DND-41 (cell line): ENCODE measurements around the gene MAP2K5.

ENCODE experiments used
- EZH2 ChIP-seq: IDR thresholded peaks from 3 replicates; pipeline ENCODE4 v1.6.1; 2012; ENCODE audit warnings: borderline replicate concordance, low read depth, mild to moderate bottlenecking, moderate library complexity, low read length, inconsistent platforms; ENCODE audit not compliant: severe bottlenecking
- TF ChIP-seq, protein P1 (sequence below): IDR thresholded peaks from 2 replicates; pipeline ENCODE4 v1.5.1; 2012; ENCODE audit warnings: borderline replicate concordance, low read length, moderate library complexity, mild to moderate bottlenecking; ENCODE audit not compliant: poor library complexity, severe bottlenecking; ENCODE audit errors: extremely low read depth

DNA sequence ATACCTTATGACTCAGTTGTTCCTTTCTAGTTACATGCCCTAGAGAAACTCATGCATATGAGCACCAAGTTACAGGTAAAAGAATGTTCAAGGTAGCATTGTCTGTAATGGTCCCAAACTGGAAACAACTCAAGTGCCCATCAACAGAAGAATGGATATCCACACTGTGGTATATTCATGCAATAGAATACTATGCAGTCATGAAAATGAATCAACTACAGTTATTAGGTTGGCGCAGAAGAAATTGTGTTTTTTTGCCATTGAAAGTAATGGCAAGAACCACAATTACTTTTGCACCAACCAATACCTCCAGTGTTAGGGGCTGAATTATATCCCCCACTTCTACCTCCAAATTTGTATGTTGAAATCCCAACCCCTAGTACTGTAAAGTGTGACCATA is 307.0 kb downstream of the MAP2K5 start:
- TF ChIP-seq, protein P1, sequence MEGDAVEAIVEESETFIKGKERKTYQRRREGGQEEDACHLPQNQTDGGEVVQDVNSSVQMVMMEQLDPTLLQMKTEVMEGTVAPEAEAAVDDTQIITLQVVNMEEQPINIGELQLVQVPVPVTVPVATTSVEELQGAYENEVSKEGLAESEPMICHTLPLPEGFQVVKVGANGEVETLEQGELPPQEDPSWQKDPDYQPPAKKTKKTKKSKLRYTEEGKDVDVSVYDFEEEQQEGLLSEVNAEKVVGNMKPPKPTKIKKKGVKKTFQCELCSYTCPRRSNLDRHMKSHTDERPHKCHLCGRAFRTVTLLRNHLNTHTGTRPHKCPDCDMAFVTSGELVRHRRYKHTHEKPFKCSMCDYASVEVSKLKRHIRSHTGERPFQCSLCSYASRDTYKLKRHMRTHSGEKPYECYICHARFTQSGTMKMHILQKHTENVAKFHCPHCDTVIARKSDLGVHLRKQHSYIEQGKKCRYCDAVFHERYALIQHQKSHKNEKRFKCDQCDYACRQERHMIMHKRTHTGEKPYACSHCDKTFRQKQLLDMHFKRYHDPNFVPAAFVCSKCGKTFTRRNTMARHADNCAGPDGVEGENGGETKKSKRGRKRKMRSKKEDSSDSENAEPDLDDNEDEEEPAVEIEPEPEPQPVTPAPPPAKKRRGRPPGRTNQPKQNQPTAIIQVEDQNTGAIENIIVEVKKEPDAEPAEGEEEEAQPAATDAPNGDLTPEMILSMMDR: no peak
- no peak for TF ChIP-seq EZH2
